ENCODE data around the gene SLC16A3.
A peak's percentile ranks its signal among the peaks of the same experiment; 100 is the strongest.

The SLC16A3 gene

DNA sequence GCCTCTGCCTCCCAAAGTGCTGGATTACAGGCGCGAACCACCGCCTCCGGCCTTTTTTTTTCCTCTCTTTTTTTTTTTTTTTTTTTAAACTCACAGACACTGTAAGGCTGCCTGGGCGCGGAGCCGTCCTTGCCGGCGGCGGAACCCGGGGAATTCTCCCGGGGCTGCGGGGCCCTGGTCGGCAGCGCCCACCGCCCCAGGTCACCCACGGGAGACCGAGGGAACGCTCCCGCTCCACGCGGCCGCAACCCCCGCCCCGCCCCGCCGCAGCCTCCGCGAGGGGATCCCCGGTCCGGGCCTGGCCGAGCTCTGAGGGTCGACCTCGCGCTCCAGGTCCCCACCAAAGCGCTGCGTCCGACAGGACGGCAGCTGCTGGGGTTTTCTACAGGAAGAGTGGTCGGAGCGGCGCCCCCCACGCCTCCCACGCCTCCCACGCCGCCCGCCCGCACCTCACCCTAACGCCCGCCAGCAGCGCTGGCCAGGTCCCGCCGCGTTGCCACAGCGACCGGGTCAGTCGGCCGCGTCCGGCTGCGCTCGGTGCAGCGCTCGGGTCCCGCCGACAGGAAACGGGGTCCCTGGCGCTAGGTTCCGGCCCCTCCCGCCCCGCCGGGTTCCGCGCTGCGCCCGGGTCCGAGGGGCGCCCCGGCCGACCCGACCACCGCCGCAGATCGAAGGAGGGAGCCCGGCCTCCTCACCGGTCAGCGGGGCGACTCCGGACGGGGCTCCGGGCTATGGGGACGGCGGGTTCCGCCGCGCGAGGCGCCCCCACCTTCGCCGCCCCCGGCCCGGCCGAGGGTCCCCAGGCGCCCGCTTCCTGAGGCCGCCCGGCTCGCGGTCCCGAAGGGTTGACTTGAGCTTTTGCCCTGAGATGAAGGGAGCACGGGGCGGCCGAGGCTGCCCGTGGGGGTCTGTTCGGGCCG, 16.3 kb upstream of the SLC16A3 start, which contains the start of gene CCDC57:
CCDC57 (minus strand) TSS at position 512 of the 920 bp plus-strand sequence. CDS start 10,898 bp downstream, outside the sequence.
- Mint-ChIP-seq H3K9me3 (no peaks in the 10 kb centered on the region), H3K27ac (peak within 1 kb of the TSS; percentile 61 to 84 (median 72)), H3K4me3 (peak within 1 kb of the TSS; percentile 85 to 90 (median 88)), H3K27me3 (ENCODE audit: low read depth) (no peaks in the 10 kb centered on the region), H3K4me1 (peaks cover 6% of the 10 kb centered on the region), H3K36me3 (ENCODE audit: low read depth) (no peaks in the 10 kb centered on the region)
- TF ChIP-seq, protein P1, sequence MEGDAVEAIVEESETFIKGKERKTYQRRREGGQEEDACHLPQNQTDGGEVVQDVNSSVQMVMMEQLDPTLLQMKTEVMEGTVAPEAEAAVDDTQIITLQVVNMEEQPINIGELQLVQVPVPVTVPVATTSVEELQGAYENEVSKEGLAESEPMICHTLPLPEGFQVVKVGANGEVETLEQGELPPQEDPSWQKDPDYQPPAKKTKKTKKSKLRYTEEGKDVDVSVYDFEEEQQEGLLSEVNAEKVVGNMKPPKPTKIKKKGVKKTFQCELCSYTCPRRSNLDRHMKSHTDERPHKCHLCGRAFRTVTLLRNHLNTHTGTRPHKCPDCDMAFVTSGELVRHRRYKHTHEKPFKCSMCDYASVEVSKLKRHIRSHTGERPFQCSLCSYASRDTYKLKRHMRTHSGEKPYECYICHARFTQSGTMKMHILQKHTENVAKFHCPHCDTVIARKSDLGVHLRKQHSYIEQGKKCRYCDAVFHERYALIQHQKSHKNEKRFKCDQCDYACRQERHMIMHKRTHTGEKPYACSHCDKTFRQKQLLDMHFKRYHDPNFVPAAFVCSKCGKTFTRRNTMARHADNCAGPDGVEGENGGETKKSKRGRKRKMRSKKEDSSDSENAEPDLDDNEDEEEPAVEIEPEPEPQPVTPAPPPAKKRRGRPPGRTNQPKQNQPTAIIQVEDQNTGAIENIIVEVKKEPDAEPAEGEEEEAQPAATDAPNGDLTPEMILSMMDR (IDR thresholded peaks at IDR 0.05; ENCODE audit: unreplicated experiment in 3 of 3), result no peak

DNA sequence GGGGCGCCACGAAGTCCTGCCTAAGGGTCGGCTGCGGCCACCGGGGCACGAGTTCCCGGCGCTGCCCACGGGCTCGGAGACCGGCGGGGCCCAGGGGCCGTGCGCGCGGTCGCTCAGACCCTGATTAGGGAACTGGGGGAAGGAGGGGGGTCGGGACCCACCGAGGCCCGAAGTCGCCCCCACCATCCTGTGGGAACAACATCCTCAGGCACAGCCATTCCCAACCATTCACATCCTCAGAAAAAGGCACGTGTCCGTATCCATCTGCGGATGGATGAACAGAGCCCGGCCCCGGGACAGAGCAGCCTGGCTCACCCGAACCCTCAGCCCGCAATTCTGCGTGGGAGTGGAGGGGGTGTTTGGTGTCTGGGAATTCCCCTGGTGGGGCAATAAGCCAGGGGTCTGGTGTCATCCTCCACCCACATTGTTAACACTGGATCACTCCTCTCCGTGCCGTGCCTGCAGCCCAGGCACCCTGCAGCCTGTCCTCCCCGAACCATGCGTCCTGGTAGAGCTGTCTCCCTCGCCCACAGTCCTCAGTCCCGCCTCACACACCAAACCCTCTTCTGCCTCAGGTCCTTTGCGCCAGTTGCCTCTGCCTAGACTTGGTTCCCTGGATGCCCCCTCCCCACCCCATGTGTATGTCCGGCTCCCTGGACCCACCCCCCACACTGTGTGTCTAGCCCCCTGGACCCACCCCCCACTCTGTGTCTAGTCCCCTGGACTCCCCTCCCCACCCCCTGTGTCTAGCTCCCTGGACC, 15.4 kb upstream of the SLC16A3 start:
- Mint-ChIP-seq H3K9me3 (no peaks in the 10 kb centered on the region), H3K27ac (peak overlapping the region; percentile 61 to 84 (median 72)), H3K4me3 (peak overlapping the region; percentile 85 to 90 (median 88)), H3K27me3 (ENCODE audit: low read depth) (no peaks in the 10 kb centered on the region), H3K36me3 (ENCODE audit: low read depth) (no peaks in the 10 kb centered on the region), H3K4me1 (peaks cover 6% of the 10 kb centered on the region)
- TF ChIP-seq, protein P1 (IDR thresholded peaks at IDR 0.05; ENCODE audit: unreplicated experiment in 3 of 3), result no peak

DNA sequence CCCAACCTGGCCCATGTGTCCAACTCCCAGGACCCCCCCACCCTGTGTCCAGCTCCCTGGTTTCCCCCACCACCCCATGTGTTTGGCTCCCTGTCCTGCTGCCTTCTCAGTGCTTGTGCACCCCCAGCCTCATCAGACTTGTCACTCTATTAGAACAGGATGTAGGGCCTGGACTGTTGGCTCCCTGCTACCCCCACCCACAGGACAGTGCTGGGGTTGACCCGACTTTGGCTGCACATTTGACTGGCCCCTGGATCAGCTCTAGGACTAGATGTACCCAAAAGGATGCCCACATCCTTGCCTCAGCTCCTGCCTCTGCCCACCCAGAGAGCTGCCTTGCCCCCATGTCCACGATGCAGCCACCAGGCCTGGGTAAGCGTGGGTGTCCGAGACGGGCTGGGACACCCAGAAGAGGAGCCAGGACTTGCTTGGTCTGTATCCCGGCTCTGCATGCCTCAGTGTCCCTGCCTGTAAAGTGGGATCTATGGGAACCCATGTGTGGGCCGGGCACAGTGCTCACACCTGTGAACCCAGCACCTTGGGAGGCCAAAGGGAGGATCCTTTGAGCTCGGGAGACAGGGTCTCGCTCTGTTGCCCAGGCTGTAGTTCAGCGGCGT, 14.7 kb upstream of the SLC16A3 start:
- Mint-ChIP-seq H3K4me3 (peak overlapping the region; percentile 73 to 78 (median 75)), H3K9me3 (no peaks in the 10 kb centered on the region), H3K4me1 (peaks cover 6% of the 10 kb centered on the region), H3K36me3 (ENCODE audit: low read depth) (no peaks in the 10 kb centered on the region), H3K27ac (no peak overlapping the region), H3K27me3 (ENCODE audit: low read depth) (no peaks in the 10 kb centered on the region)
- TF ChIP-seq, protein P1 (IDR thresholded peaks at IDR 0.05; ENCODE audit: unreplicated experiment in 3 of 3), result no peak

DNA sequence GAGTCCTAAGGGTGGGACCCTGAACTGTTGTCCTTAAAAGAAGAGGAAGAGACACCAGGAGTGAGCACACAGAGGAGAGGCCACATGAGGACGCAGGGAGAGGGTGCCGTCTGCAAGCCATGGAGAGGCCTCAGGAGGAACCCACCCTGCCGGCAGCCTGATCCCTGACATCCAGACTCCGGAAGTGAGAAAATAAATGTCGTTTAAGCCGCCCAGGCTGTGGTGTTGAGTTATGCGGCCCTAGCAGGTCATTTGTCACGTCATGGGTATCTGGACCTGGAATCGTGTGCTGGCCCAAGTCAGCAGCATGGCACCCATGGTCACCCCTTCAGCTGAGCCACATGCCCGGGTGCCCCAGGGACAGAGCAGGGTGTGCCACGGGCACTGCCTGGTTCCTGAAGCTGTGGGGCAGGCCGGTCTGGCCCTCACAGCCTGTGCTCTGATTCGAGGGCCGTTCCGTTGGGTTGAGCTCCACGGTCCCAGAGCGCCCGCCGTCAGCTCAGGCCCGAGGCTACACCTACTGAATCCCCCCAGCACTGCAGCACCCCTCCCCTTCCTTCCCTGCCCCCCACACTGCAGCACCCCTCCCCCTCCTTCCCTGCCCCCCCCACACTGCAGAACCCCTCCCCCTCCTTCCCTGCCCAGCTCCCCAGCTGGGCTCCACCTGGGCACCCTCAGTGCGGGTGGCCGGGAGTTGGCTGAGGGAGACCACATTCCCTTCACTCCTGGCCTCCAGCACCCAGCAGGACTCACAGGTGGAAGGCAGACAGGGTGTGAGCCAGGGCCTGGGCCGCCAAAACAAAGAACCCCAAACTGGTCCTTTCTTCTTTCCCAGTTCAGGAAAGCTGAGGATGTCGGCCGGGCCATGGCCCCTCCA, 13.5 kb upstream of the SLC16A3 start:
- H3K9me3 Mint-ChIP-seq, result no peaks in the 10 kb centered on the region
- H3K27ac Mint-ChIP-seq, result peak overlapping the region in 2 of 3 experiments; percentile 55 to 70
- TF ChIP-seq, protein P1 (IDR thresholded peaks at IDR 0.05; ENCODE audit: unreplicated experiment in 3 of 3), result no peak

DNA sequence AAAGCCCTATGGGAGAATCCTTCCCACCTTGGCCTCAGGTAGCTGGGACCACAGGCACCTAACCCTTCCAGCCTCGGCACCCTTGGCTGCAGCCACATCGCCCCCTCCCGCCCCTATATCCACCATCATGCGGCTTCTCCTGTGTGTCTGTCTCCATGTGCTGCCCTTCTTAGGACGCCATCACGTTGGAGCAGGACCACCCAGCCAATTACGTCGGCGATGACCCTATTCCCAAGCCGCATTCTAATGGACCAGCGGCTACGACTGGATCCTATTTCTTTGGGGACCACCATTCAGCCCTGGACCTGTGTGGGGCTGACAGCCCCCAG, 12.9 kb upstream of the SLC16A3 start:
- TF ChIP-seq, protein P1 (IDR thresholded peaks at IDR 0.05; ENCODE audit: unreplicated experiment in 3 of 3), result no peak
- Mint-ChIP-seq H3K9me3 (no peaks in the 10 kb centered on the region), H3K27ac (no peak overlapping the region), H3K36me3 (ENCODE audit: low read depth) (no peaks in the 10 kb centered on the region), H3K27me3 (ENCODE audit: low read depth) (no peaks in the 10 kb centered on the region), H3K4me1 (no peaks in the 10 kb centered on the region), H3K4me3 (peak overlapping the region; percentile 15 to 50 (median 35))

More for the DNA sequence above, 13.5 kb upstream of the SLC16A3 start:
- Mint-ChIP-seq H3K36me3 (ENCODE audit: low read depth) (no peaks in the 10 kb centered on the region), H3K4me3 (peak overlapping the region in 1 of 3 experiments; percentile 73), H3K4me1 (no peaks in the 10 kb centered on the region), H3K27me3 (ENCODE audit: low read depth) (no peaks in the 10 kb centered on the region)
